COLO829 (cell line): Measurements from ENCODE around the gene PGA3.
A peak's percentile ranks its signal among the peaks of the same experiment; 100 is the strongest.
"Not testable (repeated sequence)": the region's sequence is repeated elsewhere in the genome, so short reads cannot be mapped to it uniquely, and the experiment has no call there.

Experiments
- DNase-seq: peaks from one replicate; pipeline ENCODE4 v3.0.0; 2012; ENCODE audit warnings: low spot score

The PGA3 gene

DNA sequence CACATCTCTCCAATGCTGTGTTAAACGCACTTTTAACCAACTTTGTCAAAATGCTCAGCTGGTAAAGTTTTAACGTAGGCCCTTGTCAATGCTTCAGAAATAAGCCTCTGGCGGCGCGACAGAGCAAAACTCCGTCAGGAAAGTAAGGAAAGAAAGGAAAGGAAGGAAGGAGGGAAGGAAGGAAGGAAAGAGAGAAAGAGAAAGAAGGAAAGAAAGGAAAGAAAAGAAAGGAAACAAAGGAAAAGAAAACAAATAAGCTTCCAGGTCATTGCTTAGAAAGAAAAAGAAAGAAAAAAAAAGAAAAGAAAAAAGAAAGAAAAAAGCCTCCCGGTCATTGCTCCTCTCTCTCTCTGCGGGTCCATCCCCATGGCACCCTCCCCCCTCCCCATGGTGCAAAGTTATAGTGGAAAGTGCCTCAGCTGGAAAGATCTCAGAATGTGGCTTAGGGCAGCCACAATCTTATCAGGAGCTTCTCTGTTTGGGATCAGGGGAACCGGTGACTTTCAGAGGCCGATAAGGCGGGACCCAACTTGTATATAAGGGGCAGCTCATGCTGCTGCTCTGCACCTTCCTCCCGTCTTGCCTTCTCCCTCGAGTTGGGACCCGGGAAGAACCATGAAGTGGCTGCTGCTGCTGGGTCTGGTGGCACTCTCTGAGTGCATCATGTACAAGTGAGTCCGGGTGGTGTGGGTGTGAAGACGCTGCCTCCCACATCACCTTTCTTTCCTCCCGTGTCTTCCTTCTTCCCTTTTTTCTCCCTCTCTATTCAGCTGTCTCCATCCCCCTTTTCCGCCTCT, at the start of gene PGA3:
PGA3 (plus strand) TSS at position 566 of the 797 bp plus-strand sequence; CDS start at position 616, 50 bp downstream.
- not testable (repeated sequence) for DNase-seq

DNA sequence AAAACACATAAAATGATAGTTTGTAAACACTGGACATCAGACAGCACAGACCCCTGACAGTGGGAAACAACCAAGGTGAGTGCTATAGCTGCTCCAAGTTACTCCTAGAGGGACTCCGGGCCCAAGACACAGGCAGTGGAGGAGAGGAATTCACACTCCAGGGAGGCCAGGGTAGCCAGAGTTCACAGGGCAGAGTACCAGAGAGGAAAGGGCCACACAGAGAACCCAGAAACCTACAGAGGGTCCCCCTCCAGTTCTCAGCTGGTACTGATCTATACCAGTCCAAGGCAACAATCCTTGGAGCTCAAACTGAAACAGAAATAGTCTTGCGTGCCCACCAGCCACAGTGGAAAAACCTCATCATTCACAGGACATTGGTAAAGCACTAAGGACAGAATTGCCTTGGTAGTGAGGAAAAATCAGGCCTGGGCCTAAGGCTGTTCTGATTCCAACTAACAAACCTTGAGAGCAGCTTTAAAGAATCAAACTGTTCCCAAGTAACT, 49.7 kb upstream of the PGA3 start:
- DNase-seq: no peak

DNA sequence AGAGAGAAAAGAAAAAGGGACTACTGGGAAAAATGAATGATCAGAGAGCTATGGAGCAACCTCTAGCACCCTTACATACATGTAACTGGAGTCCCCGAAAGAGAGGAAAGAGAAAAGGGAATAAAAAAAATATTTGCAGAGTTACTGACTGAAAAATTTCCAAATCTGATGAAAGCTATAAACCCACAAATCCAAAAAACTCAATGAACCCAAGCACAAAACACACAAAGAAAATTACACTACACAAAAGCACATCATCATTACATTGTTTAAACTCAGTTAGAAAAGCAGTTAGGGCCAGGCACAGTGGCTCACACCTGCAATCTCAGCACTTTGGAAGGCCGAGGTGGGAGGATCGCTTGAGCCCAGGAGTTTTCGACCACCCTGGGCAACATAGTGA, 48.8 kb upstream of the PGA3 start:
- no peak for DNase-seq

DNA sequence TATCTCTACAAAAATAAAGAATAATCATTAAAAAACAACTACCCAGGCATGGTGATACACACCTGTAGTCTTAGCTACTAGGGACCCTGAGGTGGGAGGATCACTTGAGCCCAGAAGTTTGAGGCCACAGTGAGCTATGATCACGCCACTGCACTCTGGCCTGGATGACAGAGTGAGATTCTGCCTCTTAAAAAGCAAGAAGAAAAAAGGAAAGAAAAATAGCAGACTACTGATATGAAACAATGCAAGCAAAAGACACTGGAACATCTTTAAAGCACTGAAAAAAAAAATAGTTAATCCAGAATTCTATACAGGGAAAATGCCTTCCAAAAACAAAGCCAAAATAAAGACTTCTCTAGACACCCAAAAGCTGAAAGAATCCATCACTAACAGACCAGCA, 48.0 kb upstream of the PGA3 start:
- no peak for DNase-seq

- no peak for DNase-seq
Measured at GRCh38 chr11:61155741-61156140, 47.6 kb upstream of the PGA3 start.

DNA sequence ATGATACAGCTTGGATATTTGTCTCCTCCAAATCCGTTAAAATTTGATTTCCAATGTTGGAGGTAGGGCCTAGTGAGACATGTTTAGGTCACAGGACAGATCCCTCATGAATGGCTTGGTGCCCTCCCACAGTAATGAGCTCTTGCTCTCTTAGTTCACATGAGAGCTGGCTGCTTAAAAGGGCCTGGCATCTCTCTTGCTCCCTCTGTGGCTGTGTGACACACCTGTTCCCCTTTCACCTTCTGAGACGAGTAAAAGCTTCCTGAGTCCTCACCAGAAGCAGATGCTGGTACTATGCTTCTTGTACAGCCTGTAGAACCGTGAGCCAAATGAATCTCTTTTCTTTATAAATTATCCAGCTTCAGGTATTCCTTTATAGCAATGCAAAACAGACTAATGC, 45.6 kb upstream of the PGA3 start:
- DNase-seq: no peak

- DNase-seq: no peak
Measured at GRCh38 chr11:61158691-61159381, 44.5 kb upstream of the PGA3 start.

DNA sequence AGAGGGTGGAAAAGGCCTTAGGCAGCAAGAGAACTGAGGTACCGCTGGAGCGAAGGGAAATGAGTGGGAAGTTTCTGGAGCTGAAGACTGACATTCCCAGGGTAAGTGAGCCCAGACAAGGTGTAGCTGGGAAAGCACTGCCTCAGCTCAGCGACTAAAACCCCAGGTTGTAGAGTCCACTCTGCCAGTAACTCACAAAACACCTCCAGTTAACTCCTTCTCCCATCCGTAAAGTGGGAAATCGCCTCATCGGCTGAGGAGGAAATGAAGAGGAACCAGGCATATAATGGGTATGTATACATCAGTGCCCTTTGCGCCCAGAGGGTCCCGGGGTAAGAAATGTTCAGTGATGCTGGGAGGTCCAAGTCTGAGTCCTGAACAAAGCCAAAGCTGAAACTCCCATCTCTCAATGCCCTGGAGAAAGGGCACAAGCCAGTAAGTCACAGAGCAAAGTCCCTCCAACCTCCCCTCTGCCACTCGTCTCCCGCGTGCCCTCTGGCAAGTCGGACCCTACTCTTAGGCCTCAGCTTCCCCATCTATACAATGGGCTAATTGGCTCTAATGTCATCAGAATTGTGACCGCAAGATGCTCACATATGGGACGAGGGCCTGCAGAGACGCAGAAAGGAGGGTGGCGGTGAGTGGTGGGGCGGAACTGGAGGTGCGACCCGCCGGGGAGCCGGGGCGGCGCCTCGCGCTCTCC, 42.7 kb upstream of the PGA3 start:
- no peak for DNase-seq

DNA sequence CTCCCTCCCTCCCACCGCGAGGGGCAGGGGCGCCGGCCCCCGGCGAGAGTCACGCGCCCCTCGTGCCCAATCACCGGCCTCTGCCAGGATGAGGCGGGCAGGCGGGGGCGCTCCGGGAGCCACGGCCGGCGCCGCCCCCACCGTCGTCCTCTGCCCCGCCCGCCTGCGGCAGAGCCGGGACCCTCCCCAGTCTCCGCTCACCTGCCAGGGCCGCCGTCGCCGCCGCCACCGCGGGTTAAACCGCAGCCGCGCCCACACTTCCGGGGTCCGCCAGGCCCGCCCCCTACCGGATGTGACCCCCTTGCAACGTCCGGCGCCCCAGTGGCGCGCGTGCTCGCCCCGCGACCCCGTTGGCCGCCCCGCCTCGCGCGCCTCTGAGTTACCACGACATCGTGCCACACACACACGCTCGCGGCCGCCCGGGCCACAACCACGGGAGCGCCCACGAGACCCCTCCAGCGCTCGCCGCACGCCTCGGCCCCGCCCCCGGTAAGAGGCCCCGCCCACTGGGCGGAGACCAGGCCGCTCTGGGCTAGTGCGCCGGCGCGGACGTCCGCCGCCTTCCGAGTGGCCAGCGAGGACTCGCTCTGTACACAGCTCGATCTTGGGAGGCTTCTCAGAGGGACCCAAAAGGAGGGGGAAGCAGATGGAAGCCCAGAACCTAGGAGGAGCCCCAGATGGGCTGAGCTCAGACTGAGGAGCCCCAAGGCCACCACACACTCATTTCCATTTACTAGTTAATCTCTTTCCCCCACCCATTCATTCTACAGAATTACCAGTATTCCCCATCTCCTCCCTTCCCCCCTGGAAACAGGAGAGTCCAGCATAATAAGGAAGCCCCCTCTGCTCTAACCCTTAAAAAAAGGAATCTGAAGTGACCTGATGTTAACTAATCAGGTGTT, 41.9 kb upstream of the PGA3 start, which contains the start of gene VPS37C:
VPS37C (minus strand) TSS at position 237 of the 902 bp plus-strand sequence. CDS start 22,597 bp downstream, outside the sequence.
- peak; percentile 98 for DNase-seq

DNA sequence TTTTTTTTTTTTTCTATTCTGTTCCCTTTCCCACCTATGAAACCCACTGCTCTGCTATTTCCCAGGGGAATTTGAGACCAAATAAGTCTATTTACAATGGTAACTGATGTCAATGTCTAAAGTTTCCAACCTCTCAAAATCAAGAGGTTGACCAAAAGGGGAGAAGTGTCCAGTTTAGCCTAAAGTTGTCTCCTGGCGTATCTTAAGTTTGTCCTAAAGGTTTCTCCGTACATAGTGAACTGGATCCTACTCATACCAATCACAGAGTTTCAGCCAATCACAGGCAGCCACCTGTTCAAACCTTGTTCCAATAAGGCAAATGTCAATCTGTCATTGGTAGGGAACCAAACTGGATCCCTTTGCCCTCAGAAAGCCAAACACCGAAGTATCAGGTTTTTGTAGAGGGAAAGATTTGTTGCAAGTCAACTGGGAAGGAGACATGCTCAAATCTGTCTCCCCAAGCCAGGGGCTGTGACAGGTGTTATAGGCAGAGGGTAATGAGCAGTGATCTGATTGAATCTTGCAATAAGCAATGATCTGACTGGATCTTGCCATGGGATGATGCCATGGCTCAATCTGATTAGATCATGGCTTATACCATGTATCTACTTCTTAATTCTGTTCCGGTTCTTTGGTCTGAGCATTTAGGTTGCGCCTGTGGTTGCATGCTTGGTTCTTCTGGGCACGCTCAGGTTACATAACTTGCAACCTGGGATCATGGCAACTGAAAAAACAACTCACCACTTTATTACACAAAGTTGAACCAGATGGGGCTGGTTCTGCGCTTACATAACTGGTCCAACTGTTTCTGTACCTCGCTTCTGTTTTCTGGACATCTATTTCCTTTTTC, 41.0 kb upstream of the PGA3 start:
- no peak for DNase-seq

GRCh38 chr11:61163021-61163420, 40.3 kb upstream of the PGA3 start:
- DNase-seq: no peak

DNA sequence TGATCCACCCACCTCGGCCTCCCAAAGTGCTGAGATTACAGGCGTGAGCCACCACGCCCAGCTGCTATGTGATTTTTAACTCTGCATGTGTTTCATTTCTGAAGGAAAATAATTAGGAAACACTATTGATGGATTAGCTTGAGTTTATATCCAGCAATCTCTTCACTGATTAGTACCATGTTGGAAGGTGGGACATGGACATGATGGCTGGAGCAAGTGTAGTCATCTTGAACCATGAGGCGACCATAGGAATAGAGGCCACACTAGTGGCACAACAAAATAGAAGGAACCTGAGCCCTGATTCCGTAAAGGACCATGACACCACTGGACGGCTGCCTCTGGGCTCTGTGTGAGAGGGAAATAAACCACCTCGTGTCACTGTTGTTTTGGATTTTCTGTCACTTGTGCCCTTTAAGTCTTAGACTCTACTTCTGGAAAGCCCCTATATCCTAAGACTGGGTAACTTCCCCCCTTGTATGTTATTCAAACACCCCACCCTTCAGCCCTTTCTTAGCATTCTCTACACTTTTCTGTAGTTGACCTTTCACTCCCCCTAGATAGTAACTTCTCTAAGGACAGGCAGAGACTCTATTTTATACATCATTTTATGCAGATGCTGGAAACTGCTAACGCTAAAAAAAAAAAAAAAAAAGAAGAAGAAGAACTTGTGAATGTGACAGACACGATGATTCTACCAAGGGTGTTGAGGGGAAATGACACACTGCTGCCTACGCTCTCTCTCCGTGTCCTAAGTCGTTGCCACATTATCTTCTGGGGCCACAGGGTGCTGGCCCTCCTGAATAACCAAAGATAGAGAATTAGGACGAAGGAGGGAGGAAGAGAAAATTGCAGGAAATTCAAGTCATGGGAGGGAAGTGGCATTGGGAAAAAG, 39.4 kb upstream of the PGA3 start:
- no peak for DNase-seq

- no peak for DNase-seq
Measured at GRCh38 chr11:61164606-61165424, 38.5 kb upstream of the PGA3 start.

- DNase-seq: not testable (repeated sequence)
Measured at GRCh38 chr11:61165785-61166184, 37.5 kb upstream of the PGA3 start.

DNA sequence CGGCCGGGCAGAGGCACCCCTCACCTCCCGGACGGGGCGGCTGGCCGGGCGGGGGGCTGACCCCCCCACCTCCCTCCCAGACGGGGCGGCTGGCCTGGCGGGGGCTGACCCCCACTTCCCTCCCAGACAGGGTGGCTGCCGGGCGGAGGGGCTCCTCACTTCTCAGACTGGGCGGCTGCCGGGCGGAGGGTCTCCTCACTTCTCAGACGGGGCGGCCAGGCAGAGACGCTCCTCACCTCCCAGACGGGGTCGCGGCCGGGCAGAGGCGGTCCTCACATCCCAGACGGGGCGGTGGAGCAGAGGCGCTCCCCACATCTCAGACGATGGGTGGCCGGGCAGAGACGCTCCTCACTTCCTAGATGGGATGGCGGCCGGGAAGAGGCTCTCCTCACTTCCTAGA, 37.0 kb upstream of the PGA3 start:
- DNase-seq: not testable (repeated sequence)

DNA sequence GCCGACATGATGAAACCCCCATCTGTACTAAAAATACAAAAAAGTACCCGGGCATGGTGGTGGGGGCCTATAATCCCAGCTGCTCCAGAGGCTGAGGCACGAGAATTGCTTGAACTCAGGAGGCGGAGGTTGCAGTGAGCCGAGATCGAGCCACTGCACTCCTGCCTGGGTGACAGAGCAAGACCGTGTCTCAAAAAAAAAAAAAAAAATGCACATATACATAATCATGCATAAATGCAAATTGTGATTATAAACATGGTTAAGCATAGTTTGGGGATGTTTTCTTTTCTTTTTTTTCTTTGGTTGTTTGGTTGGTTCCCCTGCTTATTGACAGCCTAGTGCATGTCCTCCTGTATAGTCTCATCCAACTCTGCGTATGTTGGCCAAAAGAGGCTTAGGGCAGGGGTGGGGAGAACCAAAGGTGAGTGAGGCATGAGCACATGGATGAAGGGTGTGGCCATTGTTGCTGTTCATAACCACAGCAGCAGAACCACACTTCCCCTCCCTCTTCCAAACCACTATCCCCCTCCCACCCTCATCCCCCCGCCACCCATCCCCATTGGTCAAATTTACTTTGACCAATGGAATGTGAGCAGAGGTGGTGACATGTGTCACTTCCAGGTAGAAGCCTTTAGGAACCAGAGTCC, 35.1 kb upstream of the PGA3 start:
- DNase-seq: no peak

- no peak for DNase-seq
Measured at GRCh38 chr11:61168800-61169199, 34.5 kb upstream of the PGA3 start.

DNA sequence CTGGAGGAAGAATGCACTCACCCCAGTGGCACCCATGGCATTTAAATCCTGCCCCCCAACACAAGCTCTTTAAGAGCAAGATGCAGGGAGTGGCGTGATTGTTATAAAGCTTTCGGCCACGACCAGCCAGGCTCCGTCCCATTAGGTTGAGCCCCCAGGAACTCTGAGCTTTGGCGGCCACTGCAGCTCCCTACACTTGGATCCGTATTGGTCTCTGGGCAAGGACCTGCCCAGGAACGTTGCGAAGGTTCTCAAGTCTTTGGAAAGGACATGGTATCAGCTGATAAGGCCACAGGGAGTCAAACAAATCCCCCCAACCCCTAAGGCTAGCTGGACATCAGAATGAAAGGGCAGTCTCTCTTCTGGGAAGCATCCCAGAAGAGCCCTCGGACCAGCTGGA, 32.7 kb upstream of the PGA3 start:
- no peak for DNase-seq
